Hematopoietic multipotent progenitor cell treated with erythropoietin and hydrocortisone succinate and interleukin-3 and kit ligand, for 17 days (in vitro differentiated cells): ENCODE results near the gene KIAA0040.

Experiments used
- DNase-seq: peaks from one replicate; pipeline ENCODE4 v3.0.0-alpha.2; 2015; ENCODE audit warnings: low spot score

KIAA0040 gene

GRCh38 chr1:175171036-175171913 lies 21.3 kb downstream of the KIAA0040 start:
- DNase-seq, result no peak

- DNase-seq, result no peak
Observed at GRCh38 chr1:175169286-175170018, 23.1 kb downstream of the KIAA0040 start.

- no peak for DNase-seq
Observed at GRCh38 chr1:175168782-175169181, 23.8 kb downstream of the KIAA0040 start.

- no peak for DNase-seq
Observed at GRCh38 chr1:175167861-175168260, 24.7 kb downstream of the KIAA0040 start.

- DNase-seq, result no peak
Observed at GRCh38 chr1:175166746-175167145, 25.8 kb downstream of the KIAA0040 start.

- no peak for DNase-seq
Observed at GRCh38 chr1:175164751-175165150, 27.8 kb downstream of the KIAA0040 start.

- DNase-seq, result no peak
Observed at GRCh38 chr1:175163702-175164101, 28.9 kb downstream of the KIAA0040 start.

- DNase-seq, result no peak
Observed at GRCh38 chr1:175162955-175163354, 29.6 kb downstream of the KIAA0040 start.

- DNase-seq, result no peak
Observed at GRCh38 chr1:175158170-175158591, 34.4 kb downstream of the KIAA0040 start.

- DNase-seq, result no peak
Observed at GRCh38 chr1:175157200-175157599, 35.4 kb downstream of the KIAA0040 start.

GRCh38 chr1:175155936-175156335 lies 36.6 kb downstream of the KIAA0040 start:
- no peak for DNase-seq

GRCh38 chr1:175155473-175155856 lies 37.1 kb downstream of the KIAA0040 start:
- no peak for DNase-seq

GRCh38 chr1:175154629-175155472 lies 37.7 kb downstream of the KIAA0040 start:
- DNase-seq, result peak; percentile 81

GRCh38 chr1:175152006-175152652 lies 40.4 kb downstream of the KIAA0040 start:
- DNase-seq, result peak; percentile 68

GRCh38 chr1:175150596-175151319 lies 41.8 kb downstream of the KIAA0040 start:
- DNase-seq, result no peak

GRCh38 chr1:175148068-175148467 lies 44.5 kb downstream of the KIAA0040 start:
- no peak for DNase-seq

GRCh38 chr1:175147569-175147968 lies 45.0 kb downstream of the KIAA0040 start:
- DNase-seq, result no peak

- DNase-seq, result peak; percentile 52
Observed at GRCh38 chr1:175146529-175147213, 45.9 kb downstream of the KIAA0040 start.

- DNase-seq, result no peak
Observed at GRCh38 chr1:175145899-175146528, 46.6 kb downstream of the KIAA0040 start.

GRCh38 chr1:175138579-175138978 lies 54.0 kb downstream of the KIAA0040 start:
- DNase-seq, result no peak
